ENCODE data around the gene IRF9.

Gene IRF9

GRCh38 chr14:24160850-24161804 lies at the start of gene IRF9:
Gene IRF9, plus strand, starts transcription at chr14:24161265. Its CDS starts 880 bp downstream, at chr14:24162145.
- ATAC-seq (replicated peaks) (peak; percentile 97), DNase-seq (peak; percentile 93)
- Mint-ChIP-seq H3K4me1 (peaks cover 40 to 61% of the 10 kb centered on the region in 2 donors), H3K9me3 (no peaks in the 10 kb centered on the region), H3K36me3 (peaks cover 69 to 74% of the 10 kb centered on the region in 2 donors), H3K27me3 (no peaks in the 10 kb centered on the region), H3K4me3 (peak within 1 kb of the TSS; percentile 88 to 91), H3K27ac (peak within 1 kb of the TSS; percentile 94)

- Mint-ChIP-seq H3K36me3 (peaks cover 15 to 32% of the 10 kb centered on the region in 2 donors), H3K27me3 (no peaks in the 10 kb centered on the region), H3K4me1 (peaks cover 25 to 29% of the 10 kb centered on the region in 2 donors), H3K4me3 (peak overlapping the region; percentile 97 to 99), H3K27ac (peak overlapping the region; percentile 100), H3K9me3 (no peaks in the 10 kb centered on the region)
- ATAC-seq (replicated peaks), result no peak
- no peak for DNase-seq
Measured at GRCh38 chr14:24113379-24113800, 47.7 kb upstream of the IRF9 start.

- DNase-seq, result peak; percentile 89
- Mint-ChIP-seq H3K9me3 (no peaks in the 10 kb centered on the region), H3K27ac (peak overlapping the region; percentile 100), H3K4me1 (peaks cover 23 to 25% of the 10 kb centered on the region in 2 donors), H3K36me3 (peaks cover 20 to 38% of the 10 kb centered on the region in 2 donors), H3K27me3 (no peaks in the 10 kb centered on the region), H3K4me3 (peak overlapping the region; percentile 97 to 99)
- ATAC-seq (replicated peaks), result peak; percentile 56 to 59
Measured at GRCh38 chr14:24113801-24114531, 47.1 kb upstream of the IRF9 start.

GRCh38 chr14:24114532-24115421 lies 46.3 kb upstream of the IRF9 start, which contains the start of the genes DCAF11 and NRL:
Gene DCAF11, plus strand, starts transcription at chr14:24114777. Its CDS starts 818 bp downstream, at chr14:24115595.
Gene NRL, minus strand, starts transcription at chr14:24114949. Its CDS starts 32,101 bp downstream, at chr14:24082848.
- Mint-ChIP-seq H3K4me1 (peaks cover 20 to 24% of the 10 kb centered on the region in 2 donors), H3K27ac (peak within 1 kb of the TSS; percentile 100), H3K36me3 (peaks cover 25 to 46% of the 10 kb centered on the region in 2 donors), H3K9me3 (no peaks in the 10 kb centered on the region), H3K27me3 (no peaks in the 10 kb centered on the region), H3K4me3 (peak within 1 kb of the TSS; percentile 97 to 99)
- peak; percentile 99 for DNase-seq
- ATAC-seq (replicated peaks), result peak; percentile 87 to 88

- Mint-ChIP-seq H3K36me3 (peaks cover 26 to 47% of the 10 kb centered on the region in 2 donors), H3K4me1 (peaks cover 20 to 24% of the 10 kb centered on the region in 2 donors), H3K27me3 (no peaks in the 10 kb centered on the region), H3K9me3 (no peaks in the 10 kb centered on the region), H3K27ac (peak overlapping the region; percentile 100), H3K4me3 (peak overlapping the region; percentile 97 to 99)
- ATAC-seq (replicated peaks), result no peak
- no peak for DNase-seq
Measured at GRCh38 chr14:24115422-24116127, 45.5 kb upstream of the IRF9 start.

- peak overlapping the region; percentile 97 to 99 for H3K4me3 Mint-ChIP-seq
Measured at GRCh38 chr14:24116128-24116814, 44.8 kb upstream of the IRF9 start.

GRCh38 chr14:24117179-24117578 lies 43.9 kb upstream of the IRF9 start:
- H3K9me3 Mint-ChIP-seq, result no peaks in the 10 kb centered on the region
- DNase-seq (no peak), ATAC-seq (replicated peaks) (no peak)
- H3K27ac Mint-ChIP-seq, result no peak overlapping the region
- H3K27me3 Mint-ChIP-seq, result no peaks in the 10 kb centered on the region
- no peak overlapping the region for H3K4me3 Mint-ChIP-seq
- peaks cover 35 to 58% of the 10 kb centered on the region in 2 donors for H3K36me3 Mint-ChIP-seq
- peaks cover 20 to 24% of the 10 kb centered on the region in 2 donors for H3K4me1 Mint-ChIP-seq

More at GRCh38 chr14:24116128-24116814, 44.8 kb upstream of the IRF9 start:
- Mint-ChIP-seq H3K27me3 (no peaks in the 10 kb centered on the region), H3K4me1 (peaks cover 20 to 24% of the 10 kb centered on the region in 2 donors), H3K9me3 (no peaks in the 10 kb centered on the region), H3K27ac (no peak overlapping the region), H3K36me3 (peaks cover 29 to 52% of the 10 kb centered on the region in 2 donors)
- DNase-seq (no peak), ATAC-seq (replicated peaks) (no peak)

GRCh38 chr14:24119691-24120090 lies 41.4 kb upstream of the IRF9 start:
- Mint-ChIP-seq H3K4me3 (no peak overlapping the region), H3K36me3 (peaks cover 49 to 77% of the 10 kb centered on the region in 2 donors), H3K27ac (no peak overlapping the region), H3K9me3 (no peaks in the 10 kb centered on the region), H3K27me3 (no peaks in the 10 kb centered on the region), H3K4me1 (peaks cover 43 to 45% of the 10 kb centered on the region in 2 donors)
- no peak for DNase-seq
- no peak for ATAC-seq (replicated peaks)

GRCh38 chr14:24121210-24121609 lies 39.9 kb upstream of the IRF9 start:
- Mint-ChIP-seq H3K9me3 (no peaks in the 10 kb centered on the region), H3K4me3 (no peak overlapping the region), H3K4me1 (peaks cover 31 to 41% of the 10 kb centered on the region in 2 donors), H3K36me3 (peaks cover 44 to 69% of the 10 kb centered on the region in 2 donors), H3K27ac (peak overlapping the region; percentile 2), H3K27me3 (no peaks in the 10 kb centered on the region)
- DNase-seq (no peak), ATAC-seq (replicated peaks) (no peak)

GRCh38 chr14:24122416-24122815 lies 38.6 kb upstream of the IRF9 start:
- H3K27me3 Mint-ChIP-seq, result no peaks in the 10 kb centered on the region
- no peak overlapping the region for H3K4me3 Mint-ChIP-seq
- DNase-seq (no peak), ATAC-seq (replicated peaks) (no peak)
- peaks cover 27 to 32% of the 10 kb centered on the region in 2 donors for H3K4me1 Mint-ChIP-seq
- H3K9me3 Mint-ChIP-seq, result no peaks in the 10 kb centered on the region
- H3K27ac Mint-ChIP-seq, result peak overlapping the region; percentile 98
- peaks cover 38 to 57% of the 10 kb centered on the region in 2 donors for H3K36me3 Mint-ChIP-seq

GRCh38 chr14:24122898-24123297 lies 38.2 kb upstream of the IRF9 start:
- H3K36me3 Mint-ChIP-seq, result peaks cover 38 to 53% of the 10 kb centered on the region in 2 donors
- no peak for DNase-seq
- H3K27ac Mint-ChIP-seq, result peak overlapping the region; percentile 98
- no peaks in the 10 kb centered on the region for H3K27me3 Mint-ChIP-seq
- H3K9me3 Mint-ChIP-seq, result no peaks in the 10 kb centered on the region
- no peak for ATAC-seq (replicated peaks)
- peak overlapping the region in 1 of 2 donors; percentile 69 for H3K4me3 Mint-ChIP-seq
- peaks cover 26 to 35% of the 10 kb centered on the region in 2 donors for H3K4me1 Mint-ChIP-seq
